Right lobe of liver (tissue), 4 donors: ENCODE results near the gene SF3B3.

Experiments
- CTCF ChIP-seq, 4 donors: fragments of 200-600 bp in 3 of 4; fragments of 450-650 bp in 1 of 4; IDR thresholded peaks; one replicate each; pipeline versions ENCODE4 v1.5.1 to v1.8.0; 2016 to 2022; ENCODE audit warnings: antibody characterized with exemption in 4 of 4, mild to moderate bottlenecking in 2 of 4
- POLR2A ChIP-seq: fragments of 450-650 bp; IDR thresholded peaks from one replicate; pipeline ENCODE4 v1.6.1; 2017; ENCODE audit warnings: antibody characterized with exemption, mild to moderate bottlenecking
- donor health status: DM: no; HTN: no; CAD: no.
- donor health status: DM: no; HTN: no; CAD: no.
- donor health status: DM: no; HTN: yes; CAD: no.

DNA sequence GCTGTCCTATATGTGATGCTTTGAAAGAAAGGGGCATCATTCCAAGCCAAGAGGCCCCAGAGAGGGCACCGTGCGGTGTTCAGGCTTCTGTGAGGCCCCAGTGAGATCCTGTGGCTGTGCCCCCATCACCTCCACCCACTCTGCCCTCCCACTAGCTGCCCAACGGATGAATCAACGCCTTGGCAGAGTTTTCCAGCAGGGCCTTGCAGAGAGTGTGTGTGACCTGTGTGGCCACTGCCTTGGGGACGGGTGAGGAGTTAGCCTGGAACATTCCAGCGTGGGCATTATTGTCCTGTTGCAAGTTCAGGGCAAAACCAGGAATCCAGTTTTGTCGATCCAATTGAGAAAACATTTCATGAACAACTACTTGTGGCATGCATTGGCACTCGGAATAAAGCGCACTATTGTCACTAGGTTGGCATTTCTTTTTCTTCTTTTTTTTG, 53.7 kb downstream of the SF3B3 start:
- TF ChIP-seq CTCF (IDR thresholded peaks at IDR 0.05), result no peak
- TF ChIP-seq POLR2A, result no peak
